SU-DHL-6 (cell line): ENCODE measurements around the gene ABCG2.

Source experiments
- H2AFZ ChIP-seq: fragments of 200-600 bp; sonication (generic); 2 replicates; pipeline ENCODE4 v1.6.1; 2014; ENCODE audit warnings: low read depth, mild to moderate bottlenecking, moderate library complexity, mixed read lengths, antibody characterized with exemption, low read length; ENCODE audit not compliant: severe bottlenecking
- H3F3A ChIP-seq: fragments of 200-600 bp; shearing (Covaris generic); 2 replicates; pipeline ENCODE4 v1.6.0; 2016; ENCODE audit warnings: antibody characterized with exemption, mild to moderate bottlenecking; ENCODE audit not compliant: insufficient read depth
- H3K27ac ChIP-seq: fragments of 200-600 bp; sonication (generic); 2 replicates; pipeline ENCODE4 v1.5.1; 2016; ENCODE audit warnings: low read depth, mild to moderate bottlenecking, low read length, moderate library complexity, mixed read lengths
- H3K27me3 ChIP-seq: fragments of 200-600 bp; sonication (generic), shearing (Covaris generic); 2 replicates; pipeline ENCODE4 v1.6.0; 2014; ENCODE audit warnings: mild to moderate bottlenecking, low read length
- H3K36me3 ChIP-seq: fragments of 200-600 bp; sonication (generic); 2 replicates; pipeline ENCODE4 v1.6.1; 2014; ENCODE audit warnings: mild to moderate bottlenecking, low read length, mixed read lengths
- H3K4me2 ChIP-seq: fragments of 300-600, 200-600 bp; shearing (Covaris generic), sonication (generic); 2 replicates; pipeline ENCODE4 v1.6.0; 2014; ENCODE audit warnings: low read length, low read depth, mild to moderate bottlenecking; ENCODE audit not compliant: poor library complexity, severe bottlenecking
- H3K4me3 ChIP-seq: fragments of 200-600 bp; sonication (generic); 2 replicates; pipeline ENCODE4 v1.5.1; 2014; ENCODE audit warnings: antibody characterized with exemption, low read length, mild to moderate bottlenecking, mixed read lengths; ENCODE audit not compliant: insufficient read depth, poor library complexity, severe bottlenecking
- H3K79me2 ChIP-seq: fragments of 200-600 bp; sonication (generic); 2 replicates; pipeline ENCODE4 v1.6.1; 2014; ENCODE audit warnings: mild to moderate bottlenecking, low read length, moderate library complexity; ENCODE audit not compliant: insufficient read depth
- H3K9ac ChIP-seq: fragments of 200-600 bp; sonication (generic); 2 replicates; pipeline ENCODE4 v1.7.0; 2014; ENCODE audit warnings: mild to moderate bottlenecking, low read length
- H3K9me2 ChIP-seq: fragments of 200-600 bp; sonication (generic); replicated peaks from 2 replicates; pipeline ENCODE4 v1.6.1; 2014; ENCODE audit warnings: low read length; ENCODE audit not compliant: insufficient read depth
- H3K9me3 ChIP-seq: fragments of 200-600 bp; sonication (generic); 2 replicates; pipeline ENCODE4 v1.6.1; 2014; ENCODE audit warnings: low read length, mixed read lengths; ENCODE audit not compliant: insufficient read depth
- H4K20me1 ChIP-seq: fragments of 200-600 bp; sonication (generic); 2 replicates; pipeline ENCODE4 v1.6.1; 2014; ENCODE audit warnings: low read depth, mild to moderate bottlenecking, antibody characterized with exemption, low read length, moderate library complexity, mixed read lengths
- CTCF ChIP-seq: fragments of 200-600 bp; sonication (generic); IDR thresholded peaks from one replicate; pipeline ENCODE4 v1.5.1; 2017; ENCODE audit warnings: antibody characterized with exemption, mild to moderate bottlenecking, low read length, moderate library complexity; ENCODE audit not compliant: insufficient read depth, poor library complexity, severe bottlenecking
- EZH2phosphoT487 ChIP-seq: fragments of 200-600 bp; sonication (generic), shearing (Covaris generic); conservative IDR thresholded peaks from 2 replicates; pipeline ENCODE4 v1.6.1; 2018; ENCODE audit warnings: mild to moderate bottlenecking, antibody characterized with exemption, low read length, moderate library complexity, mixed read lengths

Gene ABCG2

GRCh38 chr4:88163336-88163735 lies 4.9 kb upstream of the ABCG2 start:
- Histone ChIP-seq H3K4me2 (no peak overlapping the region), H3K9me3 (no peaks in the 10 kb centered on the region), H3K4me3 (no peak overlapping the region), H3K9me2 (no peaks in the 10 kb centered on the region), H4K20me1 (no peaks in the 10 kb centered on the region), H2AFZ (no peak overlapping the region), H3K9ac (no peak overlapping the region), H3K36me3 (no peaks in the 10 kb centered on the region), H3F3A (no peaks in the 10 kb centered on the region), H3K27me3 (no peaks in the 10 kb centered on the region), H3K27ac (no peak overlapping the region), H3K79me2 (no peaks in the 10 kb centered on the region)
- no peak for TF ChIP-seq EZH2phosphoT487
- no peak for TF ChIP-seq CTCF

GRCh38 chr4:88162626-88163025 lies 4.2 kb upstream of the ABCG2 start:
- Histone ChIP-seq H3K9me3 (no peaks in the 10 kb centered on the region), H3K79me2 (no peaks in the 10 kb centered on the region), H3K27ac (no peak overlapping the region), H3K9me2 (no peaks in the 10 kb centered on the region), H3K4me2 (no peak overlapping the region), H3K36me3 (no peaks in the 10 kb centered on the region), H2AFZ (no peak overlapping the region), H3K4me3 (no peak overlapping the region), H3F3A (no peaks in the 10 kb centered on the region), H3K27me3 (no peaks in the 10 kb centered on the region), H3K9ac (no peak overlapping the region), H4K20me1 (no peaks in the 10 kb centered on the region)
- no peak for TF ChIP-seq CTCF
- TF ChIP-seq EZH2phosphoT487, result no peak

- no peak for TF ChIP-seq CTCF
- TF ChIP-seq EZH2phosphoT487, result no peak
- Histone ChIP-seq H2AFZ (no peak overlapping the region), H3K9me3 (no peaks in the 10 kb centered on the region), H3K27me3 (no peaks in the 10 kb centered on the region), H3K27ac (no peak overlapping the region), H3K36me3 (no peaks in the 10 kb centered on the region), H3K4me3 (no peak overlapping the region), H3F3A (no peaks in the 10 kb centered on the region), H3K9ac (no peak overlapping the region), H4K20me1 (no peaks in the 10 kb centered on the region), H3K79me2 (no peaks in the 10 kb centered on the region), H3K9me2 (no peaks in the 10 kb centered on the region), H3K4me2 (no peak overlapping the region)
Measured at GRCh38 chr4:88159229-88159725, 838 bp upstream of the ABCG2 start.
